GM20431 (cell line): ENCODE results near the gene MCIDAS.

Experiments
- in situ Hi-C: fragments of 300-500 bp; cut with MseI, MboI; formaldehyde crosslinking; loops from one replicate; pipeline ENCODE4 v1.15.0; 2020; ENCODE audit warnings: low sequenced_read_pairs; ENCODE audit not compliant: unreplicated experiment

MCIDAS gene

DNA sequence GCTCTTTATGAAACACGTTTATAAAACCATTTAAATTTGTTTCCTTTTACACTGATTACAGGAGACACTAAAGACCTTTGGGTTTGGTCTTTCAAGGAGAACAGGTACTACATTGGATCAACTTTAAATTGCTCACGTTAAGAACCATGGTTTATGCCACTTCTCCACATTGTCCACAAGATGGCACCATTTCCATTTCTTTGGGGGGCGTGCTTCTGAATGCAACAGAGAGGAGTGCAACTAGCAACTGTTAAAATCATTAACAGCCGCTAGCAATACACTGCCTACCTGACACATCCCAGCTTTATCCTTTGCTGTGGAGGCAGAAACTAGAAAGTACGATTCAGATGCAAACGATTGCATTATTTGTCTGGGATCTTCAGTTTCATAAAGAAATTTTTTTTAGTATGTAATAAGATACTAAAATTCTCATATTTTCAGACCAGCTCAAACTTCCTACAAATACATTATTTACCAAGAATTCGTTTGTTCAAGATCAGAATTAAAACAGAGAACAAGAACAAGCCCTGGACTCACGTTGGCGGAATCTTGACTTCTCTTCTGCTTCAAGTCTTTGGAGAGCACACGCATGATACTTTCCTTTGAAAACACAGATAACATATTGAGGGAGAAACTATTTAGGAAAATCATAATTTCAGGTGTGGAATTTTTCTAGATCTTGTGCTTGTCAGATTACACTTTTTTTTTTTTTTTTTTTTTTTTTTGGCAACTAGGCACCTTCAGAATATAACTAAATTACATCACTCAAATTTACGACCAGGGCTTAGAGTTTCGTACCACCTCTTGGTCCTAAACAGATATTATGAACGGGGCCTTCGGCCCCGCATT lies 54.8 kb downstream of the MCIDAS start:
- in situ Hi-C loops: no loop called here

- in situ Hi-C loops: no loop called here
Measured at GRCh38 chr5:55171471-55171870, 55.6 kb downstream of the MCIDAS start.
